Stomach (tissue), 9 donors: ENCODE results near the gene WNK2. TPM values are rescaled to one million over a fixed set of nuclear protein-coding genes. Genes with fewer than 3 reads are reported as not detected.

Experiments
- DNase-seq, 2 donors: peaks; one replicate each; pipeline versions ENCODE4 v3.0.0 to v3.0.0-alpha.2; 2013 to 2019
- H3K27ac ChIP-seq, 5 donors: fragments of 200-600 bp in 4 of 5; sonication (generic) in 4 of 5; one replicate each; pipeline ENCODE4 v1.5.1; 2013 to 2019; ENCODE audit warnings: mild to moderate bottlenecking in 1 of 5, moderate library complexity in 1 of 5
- H3K27me3 ChIP-seq, 3 donors: fragments of 200-600 bp; sonication (generic); one replicate each; pipeline ENCODE4 v1.5.1; 2017 to 2019; ENCODE audit warnings: mixed run types in 1 of 3
- H3K36me3 ChIP-seq, 4 donors: fragments of 200-600 bp; sonication (generic); 1 replicate in 3 of 4; 2 replicates in 1 of 4; pipeline ENCODE4 v1.5.1; 2016 to 2019
- H3K4me1 ChIP-seq, 4 donors: fragments of 200-600 bp; sonication (generic); one replicate each; pipeline ENCODE4 v1.5.1; 2016 to 2019
- H3K4me3 ChIP-seq, 4 donors: fragments of 200-600 bp; sonication (generic) in 3 of 4; one replicate each; pipeline ENCODE4 v1.5.1; 2016 to 2019; ENCODE audit warnings: mild to moderate bottlenecking in 1 of 4
- H3K9me3 ChIP-seq, 4 donors: fragments of 200-600 bp; sonication (generic); one replicate each; pipeline ENCODE4 v1.5.1; 2016 to 2019
- CTCF ChIP-seq, 7 experiments: fragments of 450-650 bp in 4 of 7; fragments of 200-600 bp in 3 of 7; sonication (generic) in 3 of 7; IDR thresholded peaks; one replicate each; pipeline ENCODE4 v1.5.1; 2016 to 2019; ENCODE audit warnings: antibody characterized with exemption in 7 of 7, control low read depth in 2 of 7, mild to moderate bottlenecking in 1 of 7
- EP300 ChIP-seq: sonication (generic); formaldehyde crosslinking; IDR thresholded peaks from one replicate; pipeline ENCODE4 v1.6.1; 2017; ENCODE audit warnings: antibody characterized with exemption
- POLR2A ChIP-seq, 4 donors: fragments of 450-650 bp; IDR thresholded peaks; one replicate each; pipeline ENCODE4 v1.6.1; 2016; ENCODE audit warnings: antibody characterized with exemption in 4 of 4, control low read depth in 2 of 4, mild to moderate bottlenecking in 1 of 4, moderate library complexity in 1 of 4
- POLR2AphosphoS5 ChIP-seq, 3 donors: sonication (generic); formaldehyde crosslinking; IDR thresholded peaks; one replicate each; pipeline ENCODE4 v1.6.1; 2016; ENCODE audit warnings: antibody characterized with exemption in 3 of 3
- WGBS, 5 donors: extraction: QIAGEN DNeasy Blood & Tissue Kit in 3 of 5; methylation state at CpG; one replicate each; pipeline versions ENCODE4 v1.1.5 to v1.1.7; 2013 to 2018; 5-methylcytosine and 5-hydroxymethylcytosine counted together
- intact Hi-C: fragments of 100-400 bp; cut with DNase I; formaldehyde crosslinking; loops from one replicate; pipeline ENCODE4 v1.15.1; 2023; ENCODE audit warnings: low total_unique reads
- polyA plus RNA-seq, 3 donors: library from polyadenylated mRNA; stranded (reverse); fragments of 200-250 nt; gene quantifications; one replicate each; pipeline ENCODE4 v1.2.3, GENCODE V29; 2013
- total RNA-seq, 5 donors: library from RNA; depleted of rRNA; stranded (reverse); fragments of >200 nt; gene quantifications; one replicate each; pipeline versions ENCODE4 v1.1.0 to v1.2.3, GENCODE V29; 2014 to 2016
- donor health status: healthy with polysubstance abuse.
- donor health status: Bipolar disorder and iron deficiency.
- donor health status: healthy.

WNK2 gene
- total and polyA plus RNA-seq, 8 donors: 1.2 to 700 (median 15.9) TPM

DNA sequence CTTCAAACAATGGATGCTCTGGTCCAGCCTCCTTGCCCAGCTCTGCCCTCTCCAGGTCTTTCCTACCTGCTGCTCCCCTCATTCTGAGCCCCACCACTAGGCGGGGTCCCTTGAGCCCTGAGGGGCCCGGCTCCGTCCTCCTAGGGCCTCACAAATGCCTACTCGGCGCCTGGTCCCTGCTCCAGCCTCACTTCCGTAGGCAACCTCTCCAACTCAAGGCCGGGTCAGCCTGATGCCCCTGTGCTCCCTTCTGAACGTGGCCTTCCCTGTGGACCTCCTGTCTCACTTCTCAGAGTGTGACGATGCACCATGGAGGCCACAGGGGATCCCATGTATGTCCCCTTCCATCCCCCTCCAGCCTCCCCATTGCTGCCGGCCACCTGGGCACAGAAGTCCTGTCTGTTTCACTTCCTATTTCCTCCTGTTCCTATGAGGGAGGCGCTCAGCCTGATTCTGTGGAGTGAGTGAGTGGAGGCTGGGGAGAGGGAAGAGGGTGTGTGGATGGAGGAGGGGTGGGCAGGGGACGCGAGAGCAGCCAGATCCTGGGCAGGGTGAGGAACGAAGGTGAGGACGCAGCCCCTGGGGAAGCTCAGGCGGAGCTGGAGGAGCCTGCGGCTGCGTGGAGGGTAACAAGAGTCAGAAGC lies 140.4 kb downstream of the WNK2 start:
- peaks cover 0 to 8% (median 0%) of the 10 kb centered on the region in 4 donors for H3K36me3 ChIP-seq
- no peaks in the 10 kb centered on the region for H3K27me3 ChIP-seq
- no peak overlapping the region for H3K27ac ChIP-seq
- 66 to 73% (median 69%) methylated on average over 18 of the region's 18 CpGs for WGBS, 5 donors
- no peak for DNase-seq
- H3K9me3 ChIP-seq: no peaks in the 10 kb centered on the region
- no peaks in the 10 kb centered on the region for H3K4me1 ChIP-seq
- intact Hi-C loops: no loop called here
- no peak overlapping the region for H3K4me3 ChIP-seq
- TF ChIP-seq EP300 (no peak), CTCF (IDR thresholded peaks at IDR 0.05) (no peak), POLR2A (IDR thresholded peaks at IDR 0.05) (no peak), POLR2AphosphoS5 (IDR thresholded peaks at IDR 0.05) (no peak)

DNA sequence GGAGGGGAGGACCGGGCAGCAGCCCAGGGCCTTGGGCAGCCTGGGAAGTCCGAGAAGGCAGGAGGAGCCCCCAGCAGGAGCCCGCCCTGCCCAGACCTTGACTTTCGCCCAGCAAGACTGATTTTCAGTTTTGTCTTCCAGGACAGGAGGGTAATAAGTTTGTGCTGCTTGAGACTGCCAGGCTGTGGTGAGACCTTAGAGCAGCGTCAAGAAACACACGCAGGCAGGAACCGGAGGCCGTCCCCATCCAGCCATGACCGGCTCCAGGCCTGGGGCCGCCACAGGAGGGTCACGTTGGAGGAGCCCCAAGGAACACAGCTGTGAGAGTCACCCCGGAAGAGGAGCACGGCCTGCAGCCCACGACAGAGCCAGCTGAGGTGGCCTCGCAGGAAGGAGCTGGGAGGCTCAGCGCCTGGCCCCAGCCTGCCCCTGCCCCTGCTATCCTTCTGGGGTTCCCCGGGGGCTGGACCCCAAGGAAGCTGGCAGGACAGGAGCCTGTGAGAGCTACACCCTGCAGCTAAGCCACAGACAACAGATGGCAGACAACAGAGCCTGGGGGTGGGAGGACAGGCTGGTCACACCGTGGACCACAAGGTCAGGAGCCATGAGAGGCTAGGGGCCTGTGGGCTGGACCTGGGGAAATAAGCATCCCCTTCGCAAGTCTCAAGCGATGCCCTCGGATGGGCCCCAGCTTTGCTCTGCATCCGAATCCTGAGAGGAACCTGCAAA lies 141.5 kb downstream of the WNK2 start:
- WGBS, 5 donors: 80 to 94% (median 91%) methylated on average over 13 to 22 of the region's 22 CpGs
- no peak for DNase-seq
- intact Hi-C loops: no loop called here

DNA sequence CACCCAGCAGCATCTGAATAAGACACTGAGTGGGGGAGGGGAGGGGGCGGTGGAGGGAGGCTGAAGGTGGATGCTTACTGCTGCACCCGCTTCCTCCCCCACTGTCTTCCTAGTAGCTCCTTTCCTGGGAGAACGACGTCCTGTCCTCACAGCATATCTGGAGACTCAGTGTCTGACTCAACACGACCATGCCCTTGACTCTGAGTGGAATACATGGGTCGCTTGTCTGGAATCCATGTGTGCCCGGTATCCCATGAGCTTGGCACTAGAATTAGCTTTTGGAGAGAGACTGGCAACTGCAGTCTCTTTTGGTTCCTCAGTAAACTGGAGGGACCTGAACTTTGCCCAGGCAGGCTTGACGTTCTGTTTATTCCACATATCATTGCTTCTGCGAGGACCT lies 142.1 kb downstream of the WNK2 start:
- WGBS, 5 donors: 70 to 77% (median 73%) methylated on average over 8 to 9 of the region's 9 CpGs
- no peak for DNase-seq
- Histone ChIP-seq H3K4me1 (no peaks in the 10 kb centered on the region), H3K27me3 (no peaks in the 10 kb centered on the region), H3K9me3 (no peaks in the 10 kb centered on the region), H3K36me3 (peaks cover 0 to 2% (median 0%) of the 10 kb centered on the region in 4 donors), H3K27ac (no peak overlapping the region), H3K4me3 (no peak overlapping the region)
- intact Hi-C loops: no loop called here
- TF ChIP-seq POLR2AphosphoS5 (IDR thresholded peaks at IDR 0.05) (no peak), EP300 (no peak), POLR2A (IDR thresholded peaks at IDR 0.05) (no peak), CTCF (IDR thresholded peaks at IDR 0.05) (no peak)

More for the DNA sequence above, 141.5 kb downstream of the WNK2 start:
- H3K9me3 ChIP-seq: no peaks in the 10 kb centered on the region
- H3K4me3 ChIP-seq: no peak overlapping the region
- H3K36me3 ChIP-seq: peaks cover 0 to 8% (median 0%) of the 10 kb centered on the region in 4 donors
- no peaks in the 10 kb centered on the region for H3K4me1 ChIP-seq
- no peaks in the 10 kb centered on the region for H3K27me3 ChIP-seq
- no peak overlapping the region for H3K27ac ChIP-seq
- TF ChIP-seq CTCF (IDR thresholded peaks at IDR 0.05): no peak
- no peak for TF ChIP-seq POLR2A (IDR thresholded peaks at IDR 0.05)
- TF ChIP-seq POLR2AphosphoS5 (IDR thresholded peaks at IDR 0.05): no peak
- no peak for TF ChIP-seq EP300

DNA sequence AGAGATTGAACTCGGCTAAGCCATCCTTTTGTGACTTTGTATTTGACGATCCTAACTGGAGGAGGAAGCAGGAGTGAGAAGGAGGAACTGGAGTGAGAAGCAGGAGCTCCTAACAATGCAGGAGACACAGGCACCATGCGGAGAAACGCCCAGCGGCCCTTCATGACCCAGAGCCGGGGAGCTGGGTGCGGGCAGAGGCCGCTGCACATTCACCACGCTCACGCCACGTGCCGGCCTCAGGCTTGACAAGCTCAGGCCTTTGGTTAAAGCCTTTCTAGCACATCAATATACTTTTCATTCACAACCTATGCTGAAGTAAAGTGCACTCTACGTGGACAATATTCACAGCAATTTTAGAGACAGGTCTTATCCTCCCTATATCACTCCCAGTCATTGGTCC lies 142.7 kb downstream of the WNK2 start:
- WGBS, 5 donors: 86 to 92% (median 89%) methylated on average over 13 of the region's 13 CpGs
- H3K27me3 ChIP-seq: no peaks in the 10 kb centered on the region
- no peak overlapping the region for H3K27ac ChIP-seq
- H3K4me3 ChIP-seq: no peak overlapping the region
- H3K9me3 ChIP-seq: no peaks in the 10 kb centered on the region
- TF ChIP-seq POLR2AphosphoS5 (IDR thresholded peaks at IDR 0.05) (no peak), POLR2A (IDR thresholded peaks at IDR 0.05) (no peak), CTCF (IDR thresholded peaks at IDR 0.05) (no peak)
- no peaks in the 10 kb centered on the region for H3K4me1 ChIP-seq
- intact Hi-C loops: no loop called here
- no peaks in the 10 kb centered on the region for H3K36me3 ChIP-seq
- DNase-seq: no peak
